DND-41 (cell line): Measurements from ENCODE around the gene PDE4D.

Experiments
- CTCF ChIP-seq: IDR thresholded peaks from 2 replicates; pipeline ENCODE4 v1.5.1; 2012; ENCODE audit warnings: borderline replicate concordance, low read length, moderate library complexity, mild to moderate bottlenecking; ENCODE audit not compliant: poor library complexity, severe bottlenecking; ENCODE audit errors: extremely low read depth
- EZH2 ChIP-seq: IDR thresholded peaks from 3 replicates; pipeline ENCODE4 v1.6.1; 2012; ENCODE audit warnings: borderline replicate concordance, low read depth, mild to moderate bottlenecking, moderate library complexity, low read length, inconsistent platforms; ENCODE audit not compliant: severe bottlenecking

- TF ChIP-seq CTCF: no peak
- TF ChIP-seq EZH2: no peak
Observed at GRCh38 chr5:59584858-59585846, 308.4 kb downstream of the PDE4D start.
